PC-3 (cell line): ENCODE measurements around the gene MELTF. TPM values are rescaled to one million over a fixed set of nuclear protein-coding genes. Genes with fewer than 3 reads are reported as not detected.
A peak's percentile ranks its signal among the peaks of the same experiment; 100 is the strongest.

ENCODE experiments used
- ATAC-seq: fragments of 200-7000 bp; cut with Tn5 transposase; 2 replicates; pipeline ENCODE4 v1.9.1; 2020; ENCODE audit warnings: mild to moderate bottlenecking, moderate library complexity
- BruUV-seq: library from RNA; stranded (reverse); fragments of 400-500 nt; replicated peaks from 2 replicates; lab custom pipeline; 2021; lab: Mats Ljungman, UMichigan
- CTCF ChIA-PET: fragments of 300-600 bp; sonication (Branson Sonifier 250); formaldehyde crosslinking; loops from one replicate; lab custom pipeline; 2022; ENCODE audit warnings: antibody characterized with exemption; lab: Charles Lee
- POLR2A ChIA-PET: fragments of 300-600 bp; sonication (Branson Sonifier 250); formaldehyde crosslinking; loops from one replicate; lab custom pipeline; 2022; ENCODE audit warnings: antibody characterized with exemption; ENCODE audit not compliant: unreplicated experiment; lab: Charles Lee
- DNase-seq: peaks from one replicate; pipeline ENCODE4 v3.0.0-alpha.2; 2015
- H2AFZ ChIP-seq: fragments of 300-600 bp; sonication (generic); 2 replicates; pipeline ENCODE4 v1.6.0; 2016; ENCODE audit warnings: antibody characterized with exemption, low read length
- H3F3A ChIP-seq: fragments of 300-600 bp; sonication (generic); one replicate; pipeline ENCODE4 v1.6.0; 2017; ENCODE audit warnings: antibody characterized with exemption, low read length, control low read depth, mild to moderate bottlenecking; ENCODE audit not compliant: unreplicated experiment
- H3K27ac ChIP-seq: fragments of 300-600 bp; sonication (generic); 2 replicates; pipeline ENCODE4 v1.5.1; 2016; ENCODE audit warnings: mild to moderate bottlenecking, low read length
- H3K27me3 ChIP-seq: fragments of 300-600 bp; sonication (generic); 2 replicates; pipeline ENCODE4 v1.6.1; 2016; ENCODE audit warnings: low read length, mixed read lengths
- H3K36me3 ChIP-seq: fragments of 300-600 bp; sonication (generic); 2 replicates; pipeline ENCODE4 v1.6.1; 2016; ENCODE audit warnings: low read depth, mixed run types, low read length, mixed read lengths
- H3K4me1 ChIP-seq: fragments of 300-600 bp; sonication (generic); 2 replicates; pipeline ENCODE4 v1.5.1; 2016; ENCODE audit warnings: low read length; ENCODE audit not compliant: insufficient read depth
- H3K4me2 ChIP-seq: fragments of 300-600 bp; sonication (generic); 2 replicates; pipeline ENCODE4 v1.6.0; 2016; ENCODE audit warnings: low read length
- H3K4me3 ChIP-seq: fragments of 300-600 bp; sonication (generic); 2 replicates; pipeline ENCODE4 v1.5.1; 2016; ENCODE audit warnings: mild to moderate bottlenecking, low read length, mixed read lengths
- H3K79me2 ChIP-seq: fragments of 300-600 bp; sonication (generic); 2 replicates; pipeline ENCODE4 v1.6.1; 2017; ENCODE audit warnings: low read length, mixed read lengths
- H3K9ac ChIP-seq: fragments of 300-600 bp; sonication (generic); 2 replicates; pipeline ENCODE4 v1.6.0; 2016; ENCODE audit warnings: mild to moderate bottlenecking, low read length
- H3K9me2 ChIP-seq: fragments of 300-600 bp; sonication (generic); replicated peaks from 2 replicates; pipeline ENCODE4 v1.6.1; 2016; ENCODE audit warnings: mixed run types, low read length, mixed read lengths
- H3K9me3 ChIP-seq: fragments of 300-600 bp; sonication (generic); 2 replicates; pipeline ENCODE4 v1.6.1; 2016; ENCODE audit warnings: low read length, mixed read lengths
- H4K20me1 ChIP-seq: fragments of 300-600 bp; sonication (generic); 2 replicates; pipeline ENCODE4 v1.6.1; 2016; ENCODE audit warnings: low read length, mixed read lengths
- CTCF ChIP-seq: fragments of 300-600 bp; sonication (generic); conservative IDR thresholded peaks from 2 replicates; pipeline ENCODE4 v1.5.1; 2017; ENCODE audit warnings: antibody characterized with exemption, low read depth, mild to moderate bottlenecking, low read length
- EZH2 ChIP-seq: fragments of 300-600 bp; sonication (generic); IDR thresholded peaks from one replicate; pipeline ENCODE4 v1.6.1; 2017; ENCODE audit warnings: antibody characterized with exemption, mild to moderate bottlenecking, low read length; ENCODE audit not compliant: unreplicated experiment
- EZH2phosphoT487 ChIP-seq: fragments of 300-600 bp; sonication (generic); IDR thresholded peaks from 2 replicates; pipeline ENCODE4 v1.6.1; 2018; ENCODE audit warnings: mild to moderate bottlenecking, antibody characterized with exemption, low read length, borderline replicate concordance
- intact Hi-C: fragments of 100-400 bp; cut with micrococcal nuclease; formaldehyde crosslinking; loops from 2 replicates; pipeline ENCODE4 v1.9.0; 2023
- total RNA-seq: library from RNA; depleted of rRNA; stranded (reverse); fragments of >200 nt; gene quantifications from 2 replicates; pipeline ENCODE4 v1.2.3, GENCODE V29; 2014

The MELTF gene
- total RNA-seq, 1 experiment from 2014 or later, result 40.6 TPM

- TF ChIP-seq CTCF (no peak), EZH2phosphoT487 (no peak), EZH2 (no peak)
- H3K4me1 ChIP-seq, result peaks cover 6% of the 10 kb centered on the region; the same call in 1 of the 2 replicates
- H3F3A ChIP-seq, result no peaks in the 10 kb centered on the region
- peak overlapping the region; percentile 93 for H3K4me3 ChIP-seq
- intact Hi-C loops, result loop anchor here (1.0 to 2.0 kb wide), 2 partner anchors 130 to 360 kb away; no protein-coding TSS in a partner anchor
- H3K9me3 ChIP-seq, result no peaks in the 10 kb centered on the region
- H3K9me2 ChIP-seq, result no peaks in the 10 kb centered on the region
- no peaks in the 10 kb centered on the region for H4K20me1 ChIP-seq
- ATAC-seq (peak; percentile 37), DNase-seq (peak; percentile 19)
- H2AFZ ChIP-seq, result peak overlapping the region; percentile 99
- CTCF ChIA-PET, result interaction anchor here (0.6 to 1.0 kb wide), 4 partner anchors 14 to 360 kb away, joined by 3 read pairs; no protein-coding TSS in a partner anchor
- peak overlapping the region; percentile 100 for H3K4me2 ChIP-seq
- H3K36me3 ChIP-seq, result no peaks in the 10 kb centered on the region
- peak overlapping the region; percentile 72 for H3K9ac ChIP-seq
- H3K27ac ChIP-seq, result no peak overlapping the region
- H3K79me2 ChIP-seq, result 0 out of 2 replicates have a peak, but pooled peaks cover 5% of the 10 kb centered on the region
- H3K27me3 ChIP-seq, result no peaks in the 10 kb centered on the region
- POLR2A ChIA-PET, result no interaction called here
- no TSS peak for BruUV-seq
These were observed 60.4 kb downstream of the MELTF start for GRCh38 chr3:196969134-196969659.

GRCh38 chr3:196968233-196969133, 61.1 kb downstream of the MELTF start, which contains the start of gene PIGZ:
Gene PIGZ, minus strand, starts transcription at chr3:196968833. Its CDS starts 16,802 bp downstream, at chr3:196952031.
- no TSS peak for BruUV-seq
- Histone ChIP-seq H3K9me3 (no peaks in the 10 kb centered on the region), H3K79me2 (0 out of 2 replicates have a peak, but pooled peaks cover 5% of the 10 kb centered on the region), H3K4me3 (peak within 1 kb of the TSS; percentile 93), H3K9me2 (no peaks in the 10 kb centered on the region), H3F3A (no peaks in the 10 kb centered on the region), H3K9ac (peak within 1 kb of the TSS; percentile 72), H4K20me1 (no peaks in the 10 kb centered on the region), H3K27ac (no peak within 1 kb of the TSS), H3K4me1 (peaks cover 6% of the 10 kb centered on the region; the same call in 1 of the 2 replicates), H3K36me3 (no peaks in the 10 kb centered on the region), H2AFZ (peak within 1 kb of the TSS; percentile 99), H3K27me3 (no peaks in the 10 kb centered on the region), H3K4me2 (peak within 1 kb of the TSS; percentile 100)
- TF ChIP-seq EZH2 (no peak), CTCF (no peak), EZH2phosphoT487 (no peak)
- POLR2A ChIA-PET, result no interaction called here
- intact Hi-C loops, result loop anchor here (1.0 to 2.0 kb wide), 2 partner anchors 130 to 359 kb away; no protein-coding TSS in a partner anchor
- ATAC-seq (peak; percentile 75), DNase-seq (peak; percentile 54)
- CTCF ChIA-PET, result no interaction called here
